ENCODE data around the gene NDUFAF5. TPM values are rescaled to one million over a fixed set of nuclear protein-coding genes. Genes with fewer than 3 reads are reported as not detected.

The NDUFAF5 gene
- total RNA-seq, 1 donor from 2014 or later = 41.5 TPM

- no peak for DNase-seq (ENCODE audit: low spot score, unreplicated experiment)
- Mint-ChIP-seq H3K4me1 (ENCODE audit: low read depth) (no peaks in the 10 kb centered on the region), H3K27me3 (peaks cover 2% of the 10 kb centered on the region), H3K36me3 (ENCODE audit: insufficient read depth) (no peaks in the 10 kb centered on the region), H3K9me3 (ENCODE audit: low read depth) (no peaks in the 10 kb centered on the region), H3K4me3 (ENCODE audit: low read depth) (no peak overlapping the region), H3K27ac (no peak overlapping the region)
- TF ChIP-seq CTCF (IDR thresholded peaks at IDR 0.05; ENCODE audit: unreplicated experiment) = no peak
These were observed 66.5 kb downstream of the NDUFAF5 start for GRCh38 chr20:13851279-13851678.

- H3K27me3 Mint-ChIP-seq = peaks cover 2% of the 10 kb centered on the region
- no peak for DNase-seq (ENCODE audit: low spot score, unreplicated experiment)
- H3K4me3 Mint-ChIP-seq (ENCODE audit: low read depth) = no peak overlapping the region
- no peak overlapping the region for H3K27ac Mint-ChIP-seq
- H3K36me3 Mint-ChIP-seq (ENCODE audit: insufficient read depth) = no peaks in the 10 kb centered on the region
- no peaks in the 10 kb centered on the region for H3K9me3 Mint-ChIP-seq (ENCODE audit: low read depth)
- no peak for TF ChIP-seq CTCF (IDR thresholded peaks at IDR 0.05; ENCODE audit: unreplicated experiment)
- H3K4me1 Mint-ChIP-seq (ENCODE audit: low read depth) = no peaks in the 10 kb centered on the region
These were observed 67.5 kb downstream of the NDUFAF5 start for GRCh38 chr20:13852306-13852705.

- Mint-ChIP-seq H3K27me3 (peaks cover 2% of the 10 kb centered on the region), H3K4me1 (ENCODE audit: low read depth) (no peaks in the 10 kb centered on the region), H3K9me3 (ENCODE audit: low read depth) (no peaks in the 10 kb centered on the region), H3K36me3 (ENCODE audit: insufficient read depth) (no peaks in the 10 kb centered on the region), H3K4me3 (ENCODE audit: low read depth) (no peak overlapping the region), H3K27ac (no peak overlapping the region)
- no peak for DNase-seq (ENCODE audit: low spot score, unreplicated experiment)
- TF ChIP-seq CTCF (IDR thresholded peaks at IDR 0.05; ENCODE audit: unreplicated experiment) = no peak
These were observed 70.8 kb downstream of the NDUFAF5 start for GRCh38 chr20:13855613-13856012.

GRCh38 chr20:13856354-13856753, 71.5 kb downstream of the NDUFAF5 start:
- TF ChIP-seq CTCF (IDR thresholded peaks at IDR 0.05; ENCODE audit: unreplicated experiment) = no peak
- no peak for DNase-seq (ENCODE audit: low spot score, unreplicated experiment)
- H3K27me3 Mint-ChIP-seq = peaks cover 2% of the 10 kb centered on the region
- no peak overlapping the region for H3K4me3 Mint-ChIP-seq (ENCODE audit: low read depth)
- H3K4me1 Mint-ChIP-seq (ENCODE audit: low read depth) = no peaks in the 10 kb centered on the region
- H3K27ac Mint-ChIP-seq = no peak overlapping the region
- no peaks in the 10 kb centered on the region for H3K36me3 Mint-ChIP-seq (ENCODE audit: insufficient read depth)
- H3K9me3 Mint-ChIP-seq (ENCODE audit: low read depth) = no peaks in the 10 kb centered on the region

GRCh38 chr20:13857304-13857703, 72.5 kb downstream of the NDUFAF5 start:
- no peak for DNase-seq (ENCODE audit: low spot score, unreplicated experiment)
- no peak overlapping the region for H3K4me3 Mint-ChIP-seq (ENCODE audit: low read depth)
- H3K27me3 Mint-ChIP-seq = peaks cover 3% of the 10 kb centered on the region
- TF ChIP-seq CTCF (IDR thresholded peaks at IDR 0.05; ENCODE audit: unreplicated experiment) = no peak
- H3K4me1 Mint-ChIP-seq (ENCODE audit: low read depth) = no peaks in the 10 kb centered on the region
- H3K9me3 Mint-ChIP-seq (ENCODE audit: low read depth) = peaks cover 3% of the 10 kb centered on the region
- no peak overlapping the region for H3K27ac Mint-ChIP-seq
- no peaks in the 10 kb centered on the region for H3K36me3 Mint-ChIP-seq (ENCODE audit: insufficient read depth)

Measured in progenitor cell of endocrine pancreas (in vitro differentiated cells).